Measurements from ENCODE around the gene RBMS3.

The RBMS3 gene

DNA sequence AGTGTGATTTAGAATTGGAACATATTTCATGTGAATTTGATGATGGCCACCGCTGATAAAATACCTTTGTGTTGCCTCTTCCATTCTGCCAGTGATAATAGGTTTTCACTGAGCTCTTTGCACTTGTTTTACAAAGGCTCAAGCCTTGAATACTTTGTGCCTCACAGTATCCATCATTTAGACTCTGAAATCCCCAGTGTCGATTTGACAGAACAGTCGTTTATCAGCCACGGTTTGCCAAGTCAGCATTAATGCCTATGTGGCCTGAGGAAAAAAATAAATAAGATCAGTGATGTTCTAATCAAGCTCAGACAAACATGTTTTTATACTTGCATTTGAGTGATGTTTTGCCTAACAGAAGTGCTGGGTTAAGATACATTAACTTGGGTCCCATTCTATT, 399.1 kb downstream of the RBMS3 start:
- DNase-seq (ENCODE audit: low read depth), result no peak

GRCh38 chr3:29683018-29683993, 402.4 kb downstream of the RBMS3 start:
- DNase-seq (ENCODE audit: low read depth), result no peak

- DNase-seq (ENCODE audit: low read depth), result no peak
Observed at GRCh38 chr3:29686889-29687592, 406.2 kb downstream of the RBMS3 start.

DNA sequence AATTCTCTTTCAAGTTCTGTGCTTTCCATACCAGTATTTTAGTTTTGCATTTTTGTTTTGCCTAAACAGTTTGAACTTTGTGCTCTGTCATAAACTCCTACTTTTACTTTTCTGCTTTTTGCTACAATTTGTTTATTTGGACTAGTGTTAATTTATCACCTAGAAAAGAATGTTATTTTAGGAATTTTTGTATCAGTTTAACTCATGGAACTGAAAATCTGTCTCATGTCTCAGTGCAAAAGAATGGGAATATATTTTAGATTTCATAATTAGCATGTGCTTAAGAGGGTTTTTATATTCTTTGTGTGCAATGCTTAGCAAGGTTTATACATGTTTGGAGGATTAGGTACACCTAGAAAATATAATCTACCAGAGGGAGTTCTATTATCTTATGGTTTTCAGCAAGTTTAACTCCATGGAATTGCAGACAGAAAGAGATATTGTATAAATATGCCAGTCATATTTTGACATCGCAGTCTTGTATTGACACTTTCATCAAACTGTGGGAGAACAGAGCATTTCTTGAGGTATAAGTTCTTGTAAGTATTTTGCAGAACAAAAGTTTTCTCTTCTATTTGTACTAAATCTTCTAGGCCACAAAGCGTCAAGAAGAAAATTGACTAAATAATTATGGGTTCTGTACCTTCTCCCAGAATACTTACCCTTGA, 409.9 kb downstream of the RBMS3 start:
- DNase-seq (ENCODE audit: low read depth), result no peak

GRCh38 chr3:29693863-29694262, 413.0 kb downstream of the RBMS3 start:
- DNase-seq (ENCODE audit: low read depth), result no peak

DNA sequence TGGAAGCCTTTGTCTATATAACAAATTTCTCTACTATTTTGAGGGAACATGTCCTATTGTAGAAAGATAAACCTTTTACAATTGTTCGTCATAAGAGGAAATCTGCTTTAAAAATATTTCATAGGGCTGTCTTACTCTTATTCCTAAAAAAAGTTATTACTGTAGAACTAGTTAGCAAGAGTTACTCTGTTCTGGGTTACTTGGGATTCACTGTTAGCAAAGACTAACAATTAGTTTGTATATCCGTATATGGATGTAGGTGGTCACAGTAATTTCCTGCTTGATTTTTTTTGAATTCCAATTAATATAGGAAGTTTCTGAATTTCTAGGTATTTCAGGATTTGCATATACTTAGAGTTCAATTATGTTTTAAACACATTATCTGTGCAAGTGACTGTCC, 413.5 kb downstream of the RBMS3 start:
- DNase-seq (ENCODE audit: low read depth), result no peak

DNA sequence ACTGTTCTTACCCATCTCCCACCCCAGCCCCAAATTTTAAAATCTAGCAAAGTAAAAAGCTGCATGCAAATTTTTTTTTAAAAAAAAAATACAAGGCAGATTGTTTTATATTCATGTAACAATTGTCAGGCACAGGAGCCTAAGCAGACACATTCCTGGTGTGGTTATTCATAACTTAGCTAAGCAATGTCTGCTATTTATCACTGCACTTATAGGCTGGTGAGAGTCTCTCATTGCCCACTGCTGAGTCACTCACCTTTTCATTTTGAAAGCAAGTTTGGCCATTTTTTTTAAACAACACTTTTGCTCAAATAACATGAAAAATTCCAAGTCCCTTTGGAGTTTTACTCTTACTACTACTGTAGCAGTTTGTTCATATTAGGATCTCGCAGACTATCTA, 413.9 kb downstream of the RBMS3 start:
- no peak for DNase-seq (ENCODE audit: low read depth)

DNA sequence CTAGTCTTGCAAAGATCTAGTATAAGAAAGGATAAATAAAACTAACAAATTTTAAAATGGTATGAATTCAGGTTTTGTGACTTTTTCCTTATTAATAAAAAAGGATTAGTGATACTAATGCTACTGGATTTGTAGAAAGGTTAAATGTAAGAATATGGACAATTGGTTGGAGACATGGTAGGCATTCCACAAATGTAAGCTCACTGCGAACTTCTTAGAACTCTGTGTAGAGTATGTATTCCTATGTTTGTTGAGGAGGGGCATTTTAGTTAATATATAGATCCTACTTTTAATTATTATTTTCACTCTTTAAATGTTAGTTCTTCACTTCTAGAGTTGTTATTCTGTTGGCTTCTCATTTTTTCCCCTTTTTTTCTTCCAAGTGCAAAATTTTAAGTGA, 414.3 kb downstream of the RBMS3 start:
- no peak for DNase-seq (ENCODE audit: low read depth)

DNA sequence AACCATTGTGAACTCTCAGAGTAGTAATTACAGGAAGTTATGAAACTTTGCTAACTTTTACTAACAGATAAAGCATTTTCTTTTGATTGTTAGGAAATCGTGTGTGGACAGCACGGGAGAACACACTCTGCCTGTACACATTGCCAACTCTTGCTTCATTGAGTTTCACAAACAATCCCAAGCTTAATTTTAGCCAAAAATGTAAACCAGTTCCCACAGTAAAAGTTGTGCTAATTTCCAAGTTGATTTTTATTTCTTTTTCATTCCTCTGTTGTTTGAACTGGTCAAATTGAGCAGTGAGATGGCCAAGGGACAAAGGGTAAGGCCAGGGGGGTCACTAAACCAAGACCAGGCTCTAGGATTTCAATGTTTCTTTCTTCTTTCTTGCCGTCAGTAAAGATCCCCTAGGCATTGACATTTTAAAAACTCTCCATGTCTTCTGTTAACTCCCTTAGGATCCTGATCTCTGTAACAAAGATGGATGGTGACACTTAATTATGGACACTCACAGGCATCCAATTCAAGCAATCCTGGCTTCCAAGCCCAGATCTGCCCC, 414.9 kb downstream of the RBMS3 start:
- no peak for DNase-seq (ENCODE audit: low read depth)

- DNase-seq (ENCODE audit: low read depth), result no peak
Observed at GRCh38 chr3:29696311-29696710, 415.4 kb downstream of the RBMS3 start.

DNA sequence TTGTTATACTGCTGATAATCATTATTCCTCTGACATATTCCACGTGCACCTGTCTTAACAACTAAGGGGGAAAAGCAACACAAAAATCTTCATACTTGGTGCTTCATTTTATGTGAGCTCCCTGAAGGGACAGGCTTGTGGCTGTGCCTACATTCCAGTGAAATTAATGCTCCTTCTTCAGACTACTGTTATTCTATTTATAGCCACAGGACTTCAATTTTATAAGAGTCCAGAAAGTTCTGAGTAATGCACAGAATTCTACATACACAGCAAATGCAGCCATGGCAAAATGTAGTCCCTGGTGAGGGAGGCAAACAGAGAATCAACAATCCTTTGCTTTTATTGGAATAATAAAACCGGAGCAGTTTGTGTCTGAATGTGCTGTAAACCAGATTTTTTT, 417.1 kb downstream of the RBMS3 start:
- DNase-seq (ENCODE audit: low read depth), result no peak

- DNase-seq (ENCODE audit: low read depth), result no peak
Observed at GRCh38 chr3:29700256-29700655, 419.4 kb downstream of the RBMS3 start.

- DNase-seq (ENCODE audit: low read depth), result no peak
Observed at GRCh38 chr3:29701326-29701983, 420.6 kb downstream of the RBMS3 start.

GRCh38 chr3:29705906-29706844, 425.3 kb downstream of the RBMS3 start:
- no peak for DNase-seq (ENCODE audit: low read depth)

GRCh38 chr3:29708884-29709283, 428.0 kb downstream of the RBMS3 start:
- DNase-seq (ENCODE audit: low read depth), result no peak

DNA sequence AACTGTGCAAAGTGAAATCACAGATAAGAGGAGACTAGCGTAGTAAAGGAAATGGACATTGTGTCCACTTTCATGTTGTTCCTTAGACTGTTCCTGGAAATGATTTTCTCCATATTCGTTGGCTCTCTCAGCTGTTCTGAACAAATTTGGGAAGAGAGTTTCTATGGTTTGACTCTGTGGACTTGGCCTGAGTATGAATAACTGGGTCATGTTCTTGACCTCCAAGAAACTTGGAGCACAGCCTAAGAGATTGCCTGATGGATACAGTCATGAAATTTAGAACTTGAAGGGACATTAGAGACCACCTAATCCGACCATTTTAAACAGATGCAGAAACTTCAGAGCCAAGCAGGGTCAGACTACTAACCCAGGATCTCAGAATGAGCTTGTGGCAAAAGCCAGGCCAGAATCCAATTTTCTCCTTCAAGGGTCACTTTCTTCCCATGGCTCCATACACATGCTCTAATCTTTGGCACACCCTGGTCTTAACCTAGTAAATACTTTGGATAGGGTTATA, 430.4 kb downstream of the RBMS3 start:
- DNase-seq (ENCODE audit: low read depth), result no peak

GRCh38 chr3:29716213-29716612, 435.3 kb downstream of the RBMS3 start:
- DNase-seq (ENCODE audit: low read depth), result no peak

- DNase-seq (ENCODE audit: low read depth), result no peak
Observed at GRCh38 chr3:29718661-29719065, 437.8 kb downstream of the RBMS3 start.

- no peak for DNase-seq (ENCODE audit: low read depth)
Observed at GRCh38 chr3:29720665-29721064, 439.8 kb downstream of the RBMS3 start.

DNA sequence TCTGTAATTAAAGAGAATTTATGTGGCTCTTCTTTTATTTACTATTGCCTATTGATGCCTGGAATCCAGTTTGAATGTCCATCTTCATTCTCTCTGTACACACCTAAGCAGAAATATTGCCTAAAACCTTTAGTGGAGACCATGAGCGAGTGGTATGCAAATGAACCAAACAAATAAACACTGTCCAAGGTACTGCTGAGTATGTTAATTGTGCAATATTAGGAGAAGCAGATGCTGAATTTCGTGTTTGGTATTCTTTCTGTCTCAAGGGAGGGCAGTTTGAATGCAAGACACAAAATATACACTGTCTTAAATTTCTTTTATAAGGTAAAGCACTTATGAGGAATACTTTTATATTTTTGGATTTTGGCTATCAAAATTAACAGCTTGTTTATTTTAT, 440.9 kb downstream of the RBMS3 start:
- no peak for DNase-seq (ENCODE audit: low read depth)

DNA sequence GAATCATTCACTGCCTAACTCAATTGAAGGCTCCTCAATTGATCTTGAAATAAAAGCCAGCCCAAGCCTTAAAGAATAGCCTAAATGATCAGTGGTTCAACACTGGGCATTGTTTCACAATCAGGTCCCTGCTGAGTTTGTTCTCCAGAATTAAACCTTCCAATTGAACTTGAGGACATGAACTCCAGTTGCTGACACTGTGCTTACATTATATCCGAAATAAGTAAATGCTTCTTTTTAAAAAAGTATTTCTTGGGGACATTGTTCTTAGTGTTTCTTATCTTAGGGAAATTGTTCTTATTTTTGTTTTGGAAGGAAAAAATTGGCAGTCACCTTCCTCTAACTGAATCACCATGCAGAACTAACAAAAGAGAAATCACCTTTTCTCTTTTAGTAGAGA, 450.2 kb downstream of the RBMS3 start:
- no peak for DNase-seq (ENCODE audit: low read depth)
